Adrenal gland (tissue), 12 donors: ENCODE data around the gene SRGAP1. TPM values are rescaled to one million over a fixed set of nuclear protein-coding genes. Genes with fewer than 3 reads are reported as not detected.
"Not testable (repeated sequence)": the region's sequence is repeated elsewhere in the genome, so short reads cannot be mapped to it uniquely, and the experiment has no call there.

Experiments
- DNase-seq, 7 donors: peaks; one replicate each; pipeline ENCODE4 v3.0.0-alpha.2; 2019 to 2020
- H3K27ac ChIP-seq, 5 donors: fragments of 200-600 bp; sonication (generic) in 4 of 5; 1 replicate in 3 of 5; 2 replicates in 2 of 5; pipeline versions ENCODE4 v1.5.1 to v1.8.0; 2016 to 2020; ENCODE audit warnings: mild to moderate bottlenecking in 1 of 5
- H3K27me3 ChIP-seq: fragments of 200-600 bp; 2 replicates; pipeline ENCODE4 v1.8.0; 2021
- H3K36me3 ChIP-seq, 2 donors: fragments of 200-600 bp; replicated peaks in 1 of 2; 1 replicate in 1 of 2; 2 replicates in 1 of 2; pipeline versions ENCODE4 v1.5.1 to v1.8.0; 2018 to 2022
- H3K4me1 ChIP-seq, 2 donors: fragments of 200-600 bp; replicated peaks in 1 of 2; 1 replicate in 1 of 2; 2 replicates in 1 of 2; pipeline versions ENCODE4 v1.5.1 to v1.8.0; 2018 to 2021
- H3K4me3 ChIP-seq, 4 donors: fragments of 200-600 bp; sonication (generic) in 3 of 4; one replicate each; pipeline ENCODE4 v1.5.1; 2016 to 2018
- H3K9me3 ChIP-seq, 3 donors: fragments of 200-600 bp; sonication (generic) in 1 of 3; replicated peaks in 1 of 3; 1 replicate in 2 of 3; 2 replicates in 1 of 3; pipeline versions ENCODE4 v1.5.1 to v1.8.0; 2016 to 2021
- POLR2A ChIP-seq, 2 donors: fragments of 450-650 bp; IDR thresholded peaks; one replicate each; pipeline ENCODE4 v1.6.1; 2017; ENCODE audit warnings: antibody characterized with exemption in 2 of 2, mild to moderate bottlenecking in 2 of 2, moderate library complexity in 1 of 2
- WGBS, 4 donors: extraction: QIAGEN DNeasy Blood & Tissue Kit in 2 of 4; methylation state at CpG; one replicate each; pipeline versions ENCODE4 v1.1.5 to v1.1.7; 2013 to 2017; 5-methylcytosine and 5-hydroxymethylcytosine counted together
- intact Hi-C, 2 donors: fragments of 100-400 bp; cut with DNase I; formaldehyde crosslinking; loops; one replicate each; pipeline versions ENCODE4 v1.14.1 to v1.15.0; 2022 to 2023
- polyA plus RNA-seq, 3 donors: library from polyadenylated mRNA; stranded (reverse); fragments of 200-250 nt in 2 of 3; fragments of 350-450 nt in 1 of 3; fragmentation: Illumina TruSeq in 1 of 3; extraction: RNeasy Lipid Tissue Mini Kit (QIAGEN cat#74804) in 1 of 3; gene quantifications; one replicate each; pipeline ENCODE4 v1.2.3, GENCODE V29; 2013 to 2014
- total RNA-seq, 9 donors: library from RNA; depleted of rRNA in 4 of 9; stranded (reverse); fragments of >200 nt in 4 of 9; fragments of 120-200 nt in 1 of 9; fragmentation: NEBNext Ultra II Directional in 1 of 9; extraction: Animal tissue kit (Norgen Biotek cat#: 25700) in 1 of 9; gene quantifications; one replicate each; pipeline versions ENCODE4 v1.1.0 to v1.2.4, GENCODE V29; 2013 to 2023
- TF ChIP-seq, protein P1 (sequence below), 6 experiments: fragments of 450-650 bp in 4 of 6; fragments of 200-600 bp in 2 of 6; sonication (generic) in 1 of 6; IDR thresholded peaks; 1 replicate in 5 of 6; 2 replicates in 1 of 6; pipeline versions ENCODE4 v1.5.1 to v1.8.0; 2016 to 2021; ENCODE audit warnings: antibody characterized with exemption in 6 of 6, mild to moderate bottlenecking in 2 of 6, moderate library complexity in 1 of 6
- donor health status: healthy with polysubstance abuse.
- donor health status: Bipolar disorder and iron deficiency.
- donor health status: DM: yes; HTN: yes; CAD: no.
- donor health status: DM: no; HTN: no; CAD: no.
- donor health status: DM: no; HTN: no; CAD: no.
- donor health status: DM: yes; HTN: yes; CAD: no.

Gene SRGAP1
- total and polyA plus RNA-seq, 12 donors: 2.4 to 35.6 (median 9.8) TPM

DNA sequence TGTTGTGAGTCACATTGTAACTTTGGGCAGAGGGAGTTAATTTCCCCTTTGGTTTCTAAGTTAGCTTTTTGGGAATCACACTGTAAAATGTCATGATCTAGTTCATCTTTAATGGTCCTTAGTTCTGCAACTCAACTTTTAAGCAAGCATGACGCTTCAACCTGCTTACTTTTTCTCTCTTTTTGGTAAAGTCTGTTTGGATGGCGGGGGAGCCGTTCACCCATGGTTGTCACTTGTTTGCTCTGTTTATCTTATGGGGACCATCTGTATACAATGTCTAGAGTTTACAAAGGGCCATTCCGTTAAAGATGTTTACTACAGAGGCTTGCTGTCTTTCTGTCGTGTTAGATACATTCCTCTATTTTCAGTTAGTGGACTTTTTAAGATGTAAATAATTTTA, 172.0 kb downstream of the SRGAP1 start:
- no peak for DNase-seq
- Histone ChIP-seq H3K4me1 (no peaks in the 10 kb centered on the region), H3K9me3 (no peaks in the 10 kb centered on the region), H3K36me3 (no peaks in the 10 kb centered on the region), H3K27me3 (no peaks in the 10 kb centered on the region), H3K27ac (no peak overlapping the region), H3K4me3 (no peak overlapping the region)
- intact Hi-C loops: no loop called here
- WGBS, 4 donors: 92 to 95% (median 94%) methylated on average over 5 of the region's 5 CpGs
- no peak for TF ChIP-seq POLR2A (IDR thresholded peaks at IDR 0.05)
- TF ChIP-seq, protein P1, sequence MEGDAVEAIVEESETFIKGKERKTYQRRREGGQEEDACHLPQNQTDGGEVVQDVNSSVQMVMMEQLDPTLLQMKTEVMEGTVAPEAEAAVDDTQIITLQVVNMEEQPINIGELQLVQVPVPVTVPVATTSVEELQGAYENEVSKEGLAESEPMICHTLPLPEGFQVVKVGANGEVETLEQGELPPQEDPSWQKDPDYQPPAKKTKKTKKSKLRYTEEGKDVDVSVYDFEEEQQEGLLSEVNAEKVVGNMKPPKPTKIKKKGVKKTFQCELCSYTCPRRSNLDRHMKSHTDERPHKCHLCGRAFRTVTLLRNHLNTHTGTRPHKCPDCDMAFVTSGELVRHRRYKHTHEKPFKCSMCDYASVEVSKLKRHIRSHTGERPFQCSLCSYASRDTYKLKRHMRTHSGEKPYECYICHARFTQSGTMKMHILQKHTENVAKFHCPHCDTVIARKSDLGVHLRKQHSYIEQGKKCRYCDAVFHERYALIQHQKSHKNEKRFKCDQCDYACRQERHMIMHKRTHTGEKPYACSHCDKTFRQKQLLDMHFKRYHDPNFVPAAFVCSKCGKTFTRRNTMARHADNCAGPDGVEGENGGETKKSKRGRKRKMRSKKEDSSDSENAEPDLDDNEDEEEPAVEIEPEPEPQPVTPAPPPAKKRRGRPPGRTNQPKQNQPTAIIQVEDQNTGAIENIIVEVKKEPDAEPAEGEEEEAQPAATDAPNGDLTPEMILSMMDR (IDR thresholded peaks at IDR 0.05): no peak

DNA sequence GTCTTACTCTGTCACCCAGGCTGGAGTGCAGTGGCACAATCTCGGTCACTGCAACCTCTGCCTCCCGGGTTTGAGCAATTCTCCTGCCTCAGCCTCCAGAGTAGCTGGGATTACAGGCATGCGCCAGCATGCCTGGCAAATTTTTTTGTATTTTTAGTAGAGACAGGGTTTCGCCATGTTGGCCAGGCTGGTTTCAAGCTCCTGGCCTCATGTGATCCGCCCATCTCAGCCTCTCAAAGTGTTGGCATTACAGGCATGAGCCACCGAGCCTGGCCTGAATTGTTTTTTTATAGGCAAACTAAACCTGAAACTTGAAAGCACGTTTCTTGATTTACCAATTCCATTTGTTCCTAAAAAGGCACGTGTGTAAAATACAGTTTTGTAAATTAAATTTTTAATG, 173.6 kb downstream of the SRGAP1 start:
- H3K4me1 ChIP-seq, H3K36me3 ChIP-seq, H3K27me3 ChIP-seq, H3K9me3 ChIP-seq, H3K4me3 ChIP-seq, intact Hi-C loops, H3K27ac ChIP-seq, DNase-seq: not testable (repeated sequence)
- 85 to 95% (median 94%) methylated on average over 8 of the region's 8 CpGs for WGBS, 4 donors

DNA sequence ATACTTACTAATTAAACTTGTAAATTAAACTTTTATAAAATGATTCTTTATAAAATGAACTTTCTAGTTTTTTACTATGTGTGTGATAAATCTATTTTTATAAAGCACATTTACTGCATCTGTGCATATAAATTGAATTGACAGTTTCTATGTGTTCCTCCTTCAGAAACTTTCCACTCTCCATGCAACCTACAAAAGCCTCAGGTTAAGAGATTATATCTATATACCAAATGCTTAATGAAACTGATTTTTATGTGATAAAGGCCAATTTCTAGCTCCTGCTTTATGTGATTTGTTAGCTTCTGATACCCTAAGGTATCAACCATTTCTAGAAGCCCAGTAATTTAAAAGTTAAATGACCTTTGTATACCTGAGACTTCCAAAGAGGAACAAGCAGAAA, 174.0 kb downstream of the SRGAP1 start:
- TF ChIP-seq, protein P1 (IDR thresholded peaks at IDR 0.05): no peak
- no peak for TF ChIP-seq POLR2A (IDR thresholded peaks at IDR 0.05)
- Histone ChIP-seq H3K4me1 (no peaks in the 10 kb centered on the region), H3K4me3 (no peak overlapping the region), H3K36me3 (no peaks in the 10 kb centered on the region), H3K27me3 (no peaks in the 10 kb centered on the region), H3K27ac (no peak overlapping the region), H3K9me3 (no peaks in the 10 kb centered on the region)
- DNase-seq: no peak
- intact Hi-C loops: no loop called here

DNA sequence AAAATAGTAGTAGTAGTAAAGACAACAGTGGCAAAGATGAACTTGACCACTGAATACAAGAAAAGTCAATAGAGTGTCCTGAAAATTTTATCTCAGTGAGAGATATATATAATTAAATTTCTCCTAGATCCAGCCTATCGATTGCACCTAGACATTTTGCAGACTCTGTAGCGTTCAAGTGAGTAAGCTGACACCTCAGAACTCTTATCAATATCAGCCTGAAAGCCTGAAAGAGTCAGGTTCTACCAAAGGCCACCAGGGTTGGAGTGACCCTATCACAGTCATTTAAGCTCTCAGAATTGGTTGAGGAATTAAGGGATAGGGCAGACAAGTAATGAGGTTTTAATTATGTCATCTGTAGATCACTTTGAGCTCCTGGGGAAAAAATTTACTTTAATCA, 174.6 kb downstream of the SRGAP1 start:
- WGBS, 4 donors: 91 to 95% (median 93%) methylated on average over 2 of the region's 2 CpGs
- no peaks in the 10 kb centered on the region for H3K9me3 ChIP-seq
- no peaks in the 10 kb centered on the region for H3K4me1 ChIP-seq
- H3K27me3 ChIP-seq: no peaks in the 10 kb centered on the region
- no peaks in the 10 kb centered on the region for H3K36me3 ChIP-seq
- intact Hi-C loops: no loop called here
- no peak overlapping the region for H3K4me3 ChIP-seq
- TF ChIP-seq, protein P1 (IDR thresholded peaks at IDR 0.05): no peak
- TF ChIP-seq POLR2A (IDR thresholded peaks at IDR 0.05): no peak
- H3K27ac ChIP-seq: no peak overlapping the region
- DNase-seq: no peak

DNA sequence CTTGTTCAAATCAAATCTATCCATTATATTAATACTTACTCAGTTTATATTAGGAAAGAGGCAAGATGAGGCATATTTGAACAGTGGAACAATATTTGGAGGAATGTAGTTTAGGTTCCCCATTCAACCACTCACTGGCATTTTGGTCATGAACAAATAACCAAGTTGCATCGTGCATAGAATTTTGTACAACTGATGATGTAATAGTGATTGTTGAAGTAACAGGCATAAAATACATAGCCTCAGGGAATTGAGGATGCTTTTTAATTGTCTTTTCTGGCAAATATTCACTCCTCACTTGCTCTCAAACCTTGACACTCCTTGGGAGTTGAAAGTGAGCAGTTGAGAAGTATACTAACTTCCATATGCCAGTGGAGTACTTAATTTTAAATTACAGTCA, 175.2 kb downstream of the SRGAP1 start:
- Histone ChIP-seq H3K36me3 (no peaks in the 10 kb centered on the region), H3K27me3 (no peaks in the 10 kb centered on the region), H3K4me3 (no peak overlapping the region), H3K4me1 (no peaks in the 10 kb centered on the region), H3K27ac (no peak overlapping the region), H3K9me3 (no peaks in the 10 kb centered on the region)
- 74 to 100% (median 87%) methylated on average over 1 of the region's 1 CpG for WGBS, 4 donors
- no peak for DNase-seq
- intact Hi-C loops: no loop called here
- no peak for TF ChIP-seq POLR2A (IDR thresholded peaks at IDR 0.05)
- TF ChIP-seq, protein P1 (IDR thresholded peaks at IDR 0.05): no peak
